ENCODE measurements around the gene CCT7.

CCT7 gene

DNA sequence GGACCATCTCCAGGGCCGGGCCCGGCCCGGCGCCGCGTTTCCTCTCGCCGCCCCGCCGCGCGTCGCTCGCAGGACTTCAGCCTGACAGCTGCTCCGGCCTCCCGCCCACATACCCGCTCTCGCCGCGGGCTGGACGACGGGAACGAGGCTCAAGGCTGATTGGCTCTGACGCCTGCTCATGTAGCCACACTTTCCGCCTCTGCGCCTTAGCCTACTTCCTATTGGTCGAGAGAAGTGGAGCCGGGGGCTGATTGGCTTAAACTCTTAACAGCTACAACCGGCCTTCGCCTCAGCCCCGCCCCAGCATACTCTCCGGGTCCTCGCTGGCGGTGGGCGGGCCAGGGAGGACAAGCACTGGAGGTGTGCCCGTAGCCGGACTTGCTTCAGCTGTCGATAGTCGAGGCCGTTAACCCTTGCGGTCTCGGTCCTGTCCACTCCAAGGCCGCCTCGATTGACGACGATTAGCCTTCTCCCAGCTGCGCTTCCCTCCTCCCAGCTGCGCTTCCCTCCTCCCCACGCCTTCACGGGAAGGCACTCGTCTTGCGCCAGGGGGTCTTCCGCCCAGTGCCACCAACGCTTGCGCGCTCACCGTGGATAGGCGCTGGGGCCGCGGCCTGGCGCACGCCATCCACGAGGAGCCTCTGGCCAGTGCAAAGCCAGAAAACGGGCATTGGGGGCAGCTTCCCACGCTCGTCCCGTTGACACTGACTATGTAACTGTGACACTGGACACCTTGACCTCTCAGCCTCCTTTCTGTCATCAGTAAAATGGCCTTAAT, 765 bp upstream of the CCT7 start, which contains the start of gene PRADC1:
Gene PRADC1 (minus strand): TSS at position 86 of the 778 bp plus-strand sequence. CDS start 79 bp downstream, at position 7.
- TF ChIP-seq, protein P1, sequence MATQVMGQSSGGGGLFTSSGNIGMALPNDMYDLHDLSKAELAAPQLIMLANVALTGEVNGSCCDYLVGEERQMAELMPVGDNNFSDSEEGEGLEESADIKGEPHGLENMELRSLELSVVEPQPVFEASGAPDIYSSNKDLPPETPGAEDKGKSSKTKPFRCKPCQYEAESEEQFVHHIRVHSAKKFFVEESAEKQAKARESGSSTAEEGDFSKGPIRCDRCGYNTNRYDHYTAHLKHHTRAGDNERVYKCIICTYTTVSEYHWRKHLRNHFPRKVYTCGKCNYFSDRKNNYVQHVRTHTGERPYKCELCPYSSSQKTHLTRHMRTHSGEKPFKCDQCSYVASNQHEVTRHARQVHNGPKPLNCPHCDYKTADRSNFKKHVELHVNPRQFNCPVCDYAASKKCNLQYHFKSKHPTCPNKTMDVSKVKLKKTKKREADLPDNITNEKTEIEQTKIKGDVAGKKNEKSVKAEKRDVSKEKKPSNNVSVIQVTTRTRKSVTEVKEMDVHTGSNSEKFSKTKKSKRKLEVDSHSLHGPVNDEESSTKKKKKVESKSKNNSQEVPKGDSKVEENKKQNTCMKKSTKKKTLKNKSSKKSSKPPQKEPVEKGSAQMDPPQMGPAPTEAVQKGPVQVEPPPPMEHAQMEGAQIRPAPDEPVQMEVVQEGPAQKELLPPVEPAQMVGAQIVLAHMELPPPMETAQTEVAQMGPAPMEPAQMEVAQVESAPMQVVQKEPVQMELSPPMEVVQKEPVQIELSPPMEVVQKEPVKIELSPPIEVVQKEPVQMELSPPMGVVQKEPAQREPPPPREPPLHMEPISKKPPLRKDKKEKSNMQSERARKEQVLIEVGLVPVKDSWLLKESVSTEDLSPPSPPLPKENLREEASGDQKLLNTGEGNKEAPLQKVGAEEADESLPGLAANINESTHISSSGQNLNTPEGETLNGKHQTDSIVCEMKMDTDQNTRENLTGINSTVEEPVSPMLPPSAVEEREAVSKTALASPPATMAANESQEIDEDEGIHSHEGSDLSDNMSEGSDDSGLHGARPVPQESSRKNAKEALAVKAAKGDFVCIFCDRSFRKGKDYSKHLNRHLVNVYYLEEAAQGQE (IDR thresholded peaks at IDR 0.05; ENCODE audit: low read depth): no peak
- TF ChIP-seq CEBPB (IDR thresholded peaks at IDR 0.05): no peak
- TF ChIP-seq, protein P2, sequence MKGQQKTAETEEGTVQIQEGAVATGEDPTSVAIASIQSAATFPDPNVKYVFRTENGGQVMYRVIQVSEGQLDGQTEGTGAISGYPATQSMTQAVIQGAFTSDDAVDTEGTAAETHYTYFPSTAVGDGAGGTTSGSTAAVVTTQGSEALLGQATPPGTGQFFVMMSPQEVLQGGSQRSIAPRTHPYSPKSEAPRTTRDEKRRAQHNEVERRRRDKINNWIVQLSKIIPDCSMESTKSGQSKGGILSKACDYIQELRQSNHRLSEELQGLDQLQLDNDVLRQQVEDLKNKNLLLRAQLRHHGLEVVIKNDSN (IDR thresholded peaks at IDR 0.05): no peak
- TF ChIP-seq TAF1 (IDR thresholded peaks at IDR 0.05; ENCODE audit: low read depth): peak; percentile 37; the same call in 1 of the 2 replicates
- TF ChIP-seq, protein P3, sequence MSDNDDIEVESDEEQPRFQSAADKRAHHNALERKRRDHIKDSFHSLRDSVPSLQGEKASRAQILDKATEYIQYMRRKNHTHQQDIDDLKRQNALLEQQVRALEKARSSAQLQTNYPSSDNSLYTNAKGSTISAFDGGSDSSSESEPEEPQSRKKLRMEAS (IDR thresholded peaks at IDR 0.05): peak; percentile 83; the same call in 1 of the 2 replicates
- peak; percentile 30; the same call in 1 of the 2 replicates for TF ChIP-seq FOXM1 (IDR thresholded peaks at IDR 0.05; ENCODE audit: borderline replicate concordance, low read depth)
- TF ChIP-seq CREB1 (IDR thresholded peaks at IDR 0.05; ENCODE audit: low read depth): peak; percentile 55
- TF ChIP-seq ZBTB7A (IDR thresholded peaks at IDR 0.05; ENCODE audit: low read depth): no peak; the same call in 1 of the 2 replicates
- TF ChIP-seq YY1 (IDR thresholded peaks at IDR 0.05; ENCODE audit: low read depth): peak; percentile 48; the same call in 1 of the 2 replicates
- peak; percentile 19 for TF ChIP-seq NFIC (IDR thresholded peaks at IDR 0.05)
- no peak for TF ChIP-seq EP300 (IDR thresholded peaks at IDR 0.05; ENCODE audit: borderline replicate concordance)
- peak; percentile 85 for TF ChIP-seq EGR1 (IDR thresholded peaks at IDR 0.05)
- no peak for TF ChIP-seq RAD21 (IDR thresholded peaks at IDR 0.05; ENCODE audit: low read depth)
- TF ChIP-seq TCF12 (IDR thresholded peaks at IDR 0.05; ENCODE audit: low read depth): no peak
- TF ChIP-seq TEAD4 (IDR thresholded peaks at IDR 0.05): peak; percentile 22; the same call in 1 of the 2 replicates

DNA sequence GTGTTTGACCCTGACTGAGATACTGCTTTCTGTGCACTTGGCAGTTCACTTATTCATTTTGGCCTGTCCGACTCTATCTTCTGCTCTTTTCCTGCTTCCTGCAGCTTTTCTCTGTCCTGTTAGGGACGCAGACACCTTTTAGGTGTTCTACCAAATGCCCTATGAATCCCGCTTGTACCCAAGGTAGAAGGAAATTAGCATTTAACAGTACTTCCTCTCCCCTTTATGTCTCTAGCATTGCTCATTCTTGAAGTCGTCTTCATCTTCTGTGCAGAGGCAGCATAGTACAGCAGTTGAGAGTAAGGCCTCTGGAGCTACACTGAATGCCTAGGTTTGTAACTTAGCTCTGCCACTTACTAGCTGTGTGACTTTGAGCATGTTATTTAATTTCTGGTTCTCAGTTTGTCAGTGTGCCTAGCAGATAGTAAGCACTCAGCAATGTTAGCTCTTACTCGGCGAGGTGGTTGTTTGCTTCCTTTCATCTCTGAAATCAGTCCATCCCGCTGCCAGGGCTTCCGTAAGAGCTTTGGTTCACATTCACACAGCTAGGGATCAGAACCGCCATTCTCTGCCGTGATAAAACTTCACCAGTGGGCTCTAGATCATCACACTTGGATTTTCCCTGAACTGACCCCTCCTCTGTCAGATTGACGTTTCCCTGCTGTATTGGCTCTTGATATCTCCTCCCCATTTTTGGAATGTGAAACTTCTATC, 1.4 kb downstream of the CCT7 start:
- TF ChIP-seq TAF1 (IDR thresholded peaks at IDR 0.05; ENCODE audit: low read depth) (no peak), NFIC (IDR thresholded peaks at IDR 0.05) (no peak), EGR1 (IDR thresholded peaks at IDR 0.05) (no peak), EP300 (IDR thresholded peaks at IDR 0.05; ENCODE audit: borderline replicate concordance) (no peak), TEAD4 (IDR thresholded peaks at IDR 0.05) (no peak), CEBPB (IDR thresholded peaks at IDR 0.05) (no peak), TCF12 (IDR thresholded peaks at IDR 0.05; ENCODE audit: low read depth) (no peak), ZBTB7A (IDR thresholded peaks at IDR 0.05; ENCODE audit: low read depth) (no peak), YY1 (IDR thresholded peaks at IDR 0.05; ENCODE audit: low read depth) (no peak), FOXM1 (IDR thresholded peaks at IDR 0.05; ENCODE audit: borderline replicate concordance, low read depth) (no peak)
- TF ChIP-seq, protein P2 (IDR thresholded peaks at IDR 0.05): no peak
- TF ChIP-seq, protein P3 (IDR thresholded peaks at IDR 0.05): no peak
- TF ChIP-seq, protein P1 (IDR thresholded peaks at IDR 0.05; ENCODE audit: low read depth): no peak

DNA sequence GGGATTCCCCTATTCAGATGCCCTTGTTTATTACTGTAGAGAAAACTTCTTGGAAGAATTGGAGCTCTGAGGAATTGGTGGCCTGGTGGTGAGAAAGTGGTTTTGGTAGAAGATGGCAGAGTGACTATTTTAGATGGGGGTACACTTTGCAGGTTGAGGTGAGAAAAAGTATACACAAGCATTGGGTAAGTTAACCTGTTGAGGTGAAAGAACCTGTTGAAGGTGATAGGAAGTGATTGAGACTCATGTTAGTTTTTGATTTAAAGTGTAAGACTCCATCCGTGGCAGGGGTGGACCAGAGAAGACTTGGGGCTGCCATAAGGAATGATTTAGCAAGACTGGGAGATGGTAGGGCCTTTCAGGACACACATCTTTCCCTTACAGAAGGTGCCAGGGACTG, 3.1 kb downstream of the CCT7 start:
- no peak for TF ChIP-seq YY1 (IDR thresholded peaks at IDR 0.05; ENCODE audit: low read depth)
- TF ChIP-seq, protein P2 (IDR thresholded peaks at IDR 0.05): no peak
- TF ChIP-seq EP300 (IDR thresholded peaks at IDR 0.05; ENCODE audit: borderline replicate concordance): no peak

DNA sequence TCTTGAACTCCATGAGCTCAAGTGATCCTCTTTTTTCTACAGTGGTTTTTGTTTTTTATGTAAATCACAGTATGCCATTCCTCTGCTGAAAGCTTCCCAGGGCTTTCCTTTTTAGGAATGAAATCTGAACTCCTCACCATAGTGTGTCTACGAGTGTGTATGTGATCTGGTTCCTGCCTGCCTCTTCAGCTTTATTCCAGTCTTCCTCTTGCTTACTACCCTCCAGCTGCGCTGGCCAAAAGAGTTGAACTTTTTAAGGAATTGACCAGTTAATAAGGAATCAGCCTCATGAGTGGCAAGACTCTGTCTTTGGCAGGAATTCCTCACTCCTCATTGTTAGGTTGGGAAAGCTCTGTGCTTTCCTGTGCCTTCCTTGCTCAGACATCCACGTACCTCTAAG, 4.0 kb downstream of the CCT7 start:
- TF ChIP-seq ZBTB7A (IDR thresholded peaks at IDR 0.05; ENCODE audit: low read depth) (no peak), EP300 (IDR thresholded peaks at IDR 0.05; ENCODE audit: borderline replicate concordance) (no peak), RAD21 (IDR thresholded peaks at IDR 0.05; ENCODE audit: low read depth) (no peak), CREB1 (IDR thresholded peaks at IDR 0.05; ENCODE audit: low read depth) (no peak), FOXM1 (IDR thresholded peaks at IDR 0.05; ENCODE audit: borderline replicate concordance, low read depth) (no peak), TEAD4 (IDR thresholded peaks at IDR 0.05) (no peak), TCF12 (IDR thresholded peaks at IDR 0.05; ENCODE audit: low read depth) (no peak), NFIC (IDR thresholded peaks at IDR 0.05) (no peak), CEBPB (IDR thresholded peaks at IDR 0.05) (no peak), TAF1 (IDR thresholded peaks at IDR 0.05; ENCODE audit: low read depth) (no peak), YY1 (IDR thresholded peaks at IDR 0.05; ENCODE audit: low read depth) (no peak), EGR1 (IDR thresholded peaks at IDR 0.05) (no peak)
- TF ChIP-seq, protein P3 (IDR thresholded peaks at IDR 0.05): no peak
- TF ChIP-seq, protein P2 (IDR thresholded peaks at IDR 0.05): no peak
- TF ChIP-seq, protein P1 (IDR thresholded peaks at IDR 0.05; ENCODE audit: low read depth): no peak

All from Ishikawa (cell line).